Spleen (tissue), 11 donors: ENCODE measurements around the gene MATCAP1. TPM values are rescaled to one million over a fixed set of nuclear protein-coding genes. Genes with fewer than 3 reads are reported as not detected.

Source experiments
- DNase-seq: peaks from one replicate; pipeline ENCODE4 v3.0.0-alpha.2; 2020
- H3K27ac ChIP-seq, 8 donors: fragments of 200-600 bp; sonication (generic) in 7 of 8; 1 replicate in 4 of 8; 2 replicates in 4 of 8; pipeline versions ENCODE4 v1.5.0 to v1.8.0; 2016 to 2021; ENCODE audit warnings: inconsistent platforms in 4 of 8, mild to moderate bottlenecking in 4 of 8, moderate library complexity in 1 of 8
- H3K27me3 ChIP-seq, 7 donors: fragments of 200-600 bp; sonication (generic) in 6 of 7; replicated peaks in 1 of 7; 1 replicate in 4 of 7; 2 replicates in 3 of 7; pipeline versions ENCODE4 v1.5.0 to v1.8.0; 2016 to 2021; ENCODE audit warnings: inconsistent platforms in 3 of 7, mild to moderate bottlenecking in 1 of 7
- H3K36me3 ChIP-seq, 6 donors: fragments of 200-600 bp; sonication (generic) in 5 of 6; 1 replicate in 4 of 6; 2 replicates in 2 of 6; pipeline versions ENCODE4 v1.5.0 to v1.8.0; 2016 to 2021; ENCODE audit warnings: inconsistent platforms in 2 of 6
- H3K4me1 ChIP-seq, 6 donors: fragments of 200-600 bp; sonication (generic) in 5 of 6; 1 replicate in 3 of 6; 2 replicates in 3 of 6; pipeline versions ENCODE4 v1.5.0 to v1.8.0; 2016 to 2021; ENCODE audit warnings: inconsistent platforms in 3 of 6
- H3K4me3 ChIP-seq, 8 donors: fragments of 200-600 bp; sonication (generic) in 7 of 8; 1 replicate in 4 of 8; 2 replicates in 4 of 8; pipeline versions ENCODE4 v1.5.0 to v1.8.0; 2016 to 2021; ENCODE audit warnings: inconsistent platforms in 4 of 8, mild to moderate bottlenecking in 4 of 8, moderate library complexity in 2 of 8
- H3K9me3 ChIP-seq, 8 donors: fragments of 200-600 bp; sonication (generic) in 7 of 8; 1 replicate in 4 of 8; 2 replicates in 4 of 8; pipeline versions ENCODE4 v1.5.0 to v1.8.0; 2016 to 2021; ENCODE audit warnings: inconsistent platforms in 4 of 8
- CTCF ChIP-seq, 11 experiments: fragments of 200-600 bp in 7 of 11; fragments of 450-650 bp in 4 of 11; sonication (generic) in 4 of 11; IDR thresholded peaks in 8 of 11; conservative IDR thresholded peaks in 3 of 11; 1 replicate in 7 of 11; 2 replicates in 4 of 11; pipeline versions ENCODE4 v1.4.0 to v1.8.0; 2016 to 2021; ENCODE audit warnings: antibody characterized with exemption in 11 of 11, inconsistent platforms in 4 of 11, mild to moderate bottlenecking in 1 of 11
- POLR2A ChIP-seq, 3 donors: fragments of 450-650 bp; IDR thresholded peaks; one replicate each; pipeline ENCODE4 v1.5.1; 2017; ENCODE audit warnings: antibody characterized with exemption in 3 of 3, mild to moderate bottlenecking in 1 of 3
- POLR2AphosphoS5 ChIP-seq, 3 donors: sonication (generic); formaldehyde crosslinking; IDR thresholded peaks; one replicate each; pipeline ENCODE4 v1.5.1; 2017; ENCODE audit warnings: antibody characterized with exemption in 3 of 3
- WGBS, 5 donors: extraction: QIAGEN DNeasy Blood & Tissue Kit in 3 of 5; methylation state at CpG; one replicate each; pipeline versions ENCODE4 v1.1.5 to v1.1.7; 2013 to 2018; 5-methylcytosine and 5-hydroxymethylcytosine counted together
- intact Hi-C: fragments of 100-400 bp; cut with DNase I; formaldehyde crosslinking; loops from one replicate; pipeline ENCODE4 v1.15.0; 2023; ENCODE audit warnings: low total_unique reads
- polyA plus RNA-seq, 3 donors: library from polyadenylated mRNA; stranded (reverse); fragments of 200-250 nt; gene quantifications; one replicate each; pipeline ENCODE4 v1.2.1, GENCODE V29; 2013
- total RNA-seq, 7 donors: library from RNA; depleted of rRNA in 3 of 7; stranded (reverse); fragments of >200 nt in 3 of 7; fragmentation: NEBNext Ultra II Directional in 4 of 7; extraction: Animal tissue kit (Norgen Biotek cat#: 25700) in 4 of 7; gene quantifications; one replicate each; pipeline versions ENCODE4 v1.1.0 to v1.2.1, GENCODE V29; 2016 to 2021
- donor health status: healthy with polysubstance abuse.
- donor health status: DM: no; HTN: no; CAD: no; lungs with moderate emphysema.
- donor health status: DM: no; HTN: no; CAD: no.
- donor health status: Bipolar disorder and iron deficiency.
- donor health status: healthy.
- donor health status: DM: no; HTN: no; CAD: no.
- donor health status: DM: yes; HTN: yes; CAD: no.

The MATCAP1 gene
- total and polyA plus RNA-seq, 10 donors = 8.9 to 59.4 (median 20.6) TPM

GRCh38 chr16:67228905-67229304, 45.1 kb upstream of the MATCAP1 start:
- H3K27me3 ChIP-seq = no peaks in the 10 kb centered on the region
- intact Hi-C loops = no loop called here
- no peaks in the 10 kb centered on the region for H3K9me3 ChIP-seq
- TF ChIP-seq CTCF (IDR thresholded peaks at IDR 0.05 in 8 of 11, conservative IDR thresholded peaks at IDR 0.05 in 3 of 11) (no peak), POLR2AphosphoS5 (IDR thresholded peaks at IDR 0.05) (peak in 1 of 3 donors; percentile 20)
- H3K4me1 ChIP-seq = peaks cover 12 to 54% (median 31%) of the 10 kb centered on the region in 6 donors
- H3K27ac ChIP-seq = no peak overlapping the region
- no peak for DNase-seq
- H3K36me3 ChIP-seq = peaks cover 5 to 60% (median 55%) of the 10 kb centered on the region in 6 donors
- WGBS, 5 donors = 82 to 89% (median 87%) methylated on average over 9 of the region's 9 CpGs
- no peak overlapping the region for H3K4me3 ChIP-seq

GRCh38 chr16:67228034-67228785, 44.4 kb upstream of the MATCAP1 start:
- no peaks in the 10 kb centered on the region for H3K9me3 ChIP-seq
- 83 to 86% (median 85%) methylated on average over 9 of the region's 9 CpGs for WGBS, 5 donors
- H3K27me3 ChIP-seq = no peaks in the 10 kb centered on the region
- TF ChIP-seq CTCF (IDR thresholded peaks at IDR 0.05 in 8 of 11, conservative IDR thresholded peaks at IDR 0.05 in 3 of 11) (no peak), POLR2A (IDR thresholded peaks at IDR 0.05) (no peak), POLR2AphosphoS5 (IDR thresholded peaks at IDR 0.05) (peak; percentile 42 to 51 (median 51))
- DNase-seq = no peak
- H3K4me1 ChIP-seq = peaks cover 12 to 57% (median 32%) of the 10 kb centered on the region in 6 donors
- intact Hi-C loops = no loop called here
- peak overlapping the region in 3 of 8 donors; percentile 85 to 93 (median 88) for H3K27ac ChIP-seq
- peaks cover 5 to 56% (median 48%) of the 10 kb centered on the region in 6 donors for H3K36me3 ChIP-seq
- peak overlapping the region; percentile 82 to 99 (median 98) for H3K4me3 ChIP-seq

GRCh38 chr16:67227567-67227921, 43.8 kb upstream of the MATCAP1 start:
- Histone ChIP-seq H3K4me3 (peak overlapping the region; percentile 82 to 99 (median 98)), H3K36me3 (peaks cover 5 to 53% (median 42%) of the 10 kb centered on the region in 6 donors), H3K27me3 (no peaks in the 10 kb centered on the region), H3K9me3 (no peaks in the 10 kb centered on the region), H3K4me1 (peaks cover 12 to 57% (median 32%) of the 10 kb centered on the region in 6 donors), H3K27ac (peak overlapping the region; percentile 61 to 93 (median 86))
- DNase-seq = no peak
- TF ChIP-seq POLR2A (IDR thresholded peaks at IDR 0.05) = no peak
- no peak for TF ChIP-seq POLR2AphosphoS5 (IDR thresholded peaks at IDR 0.05)
- TF ChIP-seq CTCF (IDR thresholded peaks at IDR 0.05 in 8 of 11, conservative IDR thresholded peaks at IDR 0.05 in 3 of 11) = no peak
- intact Hi-C loops = no loop called here
- WGBS, 5 donors = 14 to 18% (median 16%) methylated on average over 9 to 12 of the region's 12 CpGs

GRCh38 chr16:67226804-67227566, 43.2 kb upstream of the MATCAP1 start, which contains the start of gene TMEM208:
TSS of gene TMEM208 (plus strand) at chr16:67227130. CDS start at chr16:67227219, 89 bp downstream.
- WGBS, 5 donors = 0 to 1% (median 1%) methylated on average over 39 to 46 of the region's 46 CpGs
- Histone ChIP-seq H3K4me1 (peaks cover 12 to 57% (median 32%) of the 10 kb centered on the region in 6 donors), H3K4me3 (peak within 1 kb of the TSS; percentile 82 to 99 (median 98)), H3K27me3 (no peaks in the 10 kb centered on the region), H3K9me3 (no peaks in the 10 kb centered on the region), H3K27ac (peak within 1 kb of the TSS; percentile 61 to 93 (median 86)), H3K36me3 (peaks cover 5 to 47% (median 40%) of the 10 kb centered on the region in 6 donors)
- peak; percentile 99 for DNase-seq
- TF ChIP-seq CTCF (IDR thresholded peaks at IDR 0.05 in 8 of 11, conservative IDR thresholded peaks at IDR 0.05 in 3 of 11) (peak in 10 of 11 experiments; percentile 20 to 76 (median 37)), POLR2A (IDR thresholded peaks at IDR 0.05) (peak; percentile 21 to 99 (median 30)), POLR2AphosphoS5 (IDR thresholded peaks at IDR 0.05) (peak; percentile 97 to 98 (median 98))
- intact Hi-C loops = no loop called here
